Fibroblast of lung (primary cell): ENCODE measurements around the gene FOSL2. TPM values are rescaled to one million over a fixed set of nuclear protein-coding genes. Genes with fewer than 3 reads are reported as not detected.

Experiments
- DNase-seq, 2 donors: peaks; one replicate each; pipeline versions ENCODE4 v3.0.0 to v3.0.0-alpha.2; 2010; ENCODE audit warnings: low read depth in 2 of 2
- H2AFZ ChIP-seq: 2 replicates; pipeline ENCODE4 v1.5.1; 2012; ENCODE audit warnings: low read length, control low read depth, inconsistent platforms
- H3K27ac ChIP-seq: 2 replicates; pipeline ENCODE4 v1.5.1; 2011; ENCODE audit warnings: low read length, control low read depth; ENCODE audit not compliant: insufficient read depth
- H3K27me3 ChIP-seq: 2 replicates; pipeline ENCODE4 v1.5.1; 2011; ENCODE audit warnings: mild to moderate bottlenecking, low read length; ENCODE audit not compliant: control insufficient read depth, insufficient read depth
- H3K36me3 ChIP-seq: 2 replicates; pipeline ENCODE4 v1.5.1; 2011; ENCODE audit warnings: low read length; ENCODE audit not compliant: control insufficient read depth, insufficient read depth
- H3K4me1 ChIP-seq: 2 replicates; pipeline ENCODE4 v1.5.1; 2011; ENCODE audit warnings: low read length; ENCODE audit not compliant: control insufficient read depth, insufficient read depth; ENCODE audit errors: extremely low read depth
- H3K4me2 ChIP-seq: 2 replicates; pipeline ENCODE4 v1.5.1; 2011; ENCODE audit warnings: low read length, control low read depth; ENCODE audit not compliant: insufficient read depth; ENCODE audit errors: extremely low read depth
- H3K4me3 ChIP-seq, 4 experiments: fragments of 200-600 bp in 1 of 4; sonication (generic) in 1 of 4; replicated peaks in 1 of 4; 2 replicates each; pipeline ENCODE4 v1.5.1; 2011 to 2016; ENCODE audit warnings: low read length in 4 of 4, low read depth in 3 of 4, mild to moderate bottlenecking in 3 of 4, control low read depth in 2 of 4, inconsistent platforms in 1 of 4, mixed read lengths in 1 of 4; ENCODE audit not compliant: insufficient read depth in 1 of 4; ENCODE audit errors: control extremely low read depth in 1 of 4
- H3K79me2 ChIP-seq: 2 replicates; pipeline ENCODE4 v1.5.1; 2012; ENCODE audit warnings: mild to moderate bottlenecking, low read length, inconsistent platforms; ENCODE audit not compliant: control insufficient read depth, insufficient read depth
- H3K9ac ChIP-seq: 2 replicates; pipeline ENCODE4 v1.5.1; 2011; ENCODE audit warnings: mild to moderate bottlenecking, low read length, control low read depth; ENCODE audit not compliant: insufficient read depth
- H3K9me3 ChIP-seq: 2 replicates; pipeline ENCODE4 v1.5.1; 2012; ENCODE audit warnings: low read depth, low read length; ENCODE audit not compliant: control insufficient read depth, insufficient read depth
- H4K20me1 ChIP-seq: 2 replicates; pipeline ENCODE4 v1.5.1; 2011; ENCODE audit warnings: low read length; ENCODE audit not compliant: control insufficient read depth, insufficient read depth; ENCODE audit errors: extremely low read depth
- CTCF ChIP-seq, 2 donors: IDR thresholded peaks in 1 of 2; conservative IDR thresholded peaks in 1 of 2; 1 replicate in 1 of 2; 2 replicates in 1 of 2; pipeline ENCODE4 v1.5.1; 2011 to 2012; ENCODE audit warnings: low read length in 2 of 2, control low read depth in 1 of 2, inconsistent platforms in 1 of 2, low read depth in 1 of 2, mild to moderate bottlenecking in 1 of 2
- EZH2 ChIP-seq: IDR thresholded peaks from 2 replicates; pipeline ENCODE4 v1.5.1; 2012; ENCODE audit warnings: low read length, control low read depth, mild to moderate bottlenecking; ENCODE audit errors: missing control alignments
- polyA plus RNA-seq, 2 donors: library from polyadenylated mRNA; depleted of rRNA in 1 of 2; stranded (reverse) in 1 of 2; unstranded in 1 of 2; fragments of >200 nt; gene quantifications; 2 replicates each; pipeline ENCODE4 v1.2.1, GENCODE V29; 2011 to 2012; ENCODE audit warnings: missing spikeins in 1 of 2
- total RNA-seq: library from RNA; depleted of rRNA; stranded (reverse); fragments of >200 nt; gene quantifications from 2 replicates; pipeline ENCODE4 v1.2.1, GENCODE V29; 2014

FOSL2 gene
- total and polyA plus RNA-seq, 2 donors (not counting 1 experiment from before 2014, with no cell fraction given), result 58.9 to 83.6 TPM

- Histone ChIP-seq H4K20me1 (no peaks in the 10 kb centered on the region), H3K4me3 (no peak overlapping the region), H3K27ac (no peak overlapping the region), H3K36me3 (no peaks in the 10 kb centered on the region), H3K9me3 (no peaks in the 10 kb centered on the region), H2AFZ (no peak overlapping the region), H3K9ac (no peak overlapping the region), H3K79me2 (no peaks in the 10 kb centered on the region), H3K4me2 (no peak overlapping the region), H3K27me3 (no peaks in the 10 kb centered on the region), H3K4me1 (no peaks in the 10 kb centered on the region)
- DNase-seq, result no peak
- TF ChIP-seq EZH2, result no peak
- no peak for TF ChIP-seq CTCF (conservative IDR thresholded peaks at IDR 0.05 in 1 of 2, IDR thresholded peaks at IDR 0.05 in 1 of 2; ENCODE audit: low read depth in 1 of 2, low read length in 2 of 2)
These were observed 70.7 kb downstream of the FOSL2 start for GRCh38 chr2:28463211-28463816.

GRCh38 chr2:28463893-28464292 lies 71.2 kb downstream of the FOSL2 start:
- Histone ChIP-seq H3K4me2 (no peak overlapping the region), H3K4me3 (no peak overlapping the region), H3K9me3 (no peaks in the 10 kb centered on the region), H3K4me1 (no peaks in the 10 kb centered on the region), H3K36me3 (no peaks in the 10 kb centered on the region), H4K20me1 (no peaks in the 10 kb centered on the region), H3K79me2 (no peaks in the 10 kb centered on the region), H3K27ac (no peak overlapping the region), H3K27me3 (no peaks in the 10 kb centered on the region), H2AFZ (no peak overlapping the region), H3K9ac (no peak overlapping the region)
- peak in 1 of 2 donors; percentile 41 for DNase-seq
- TF ChIP-seq EZH2, result no peak
- TF ChIP-seq CTCF (conservative IDR thresholded peaks at IDR 0.05 in 1 of 2, IDR thresholded peaks at IDR 0.05 in 1 of 2; ENCODE audit: low read depth in 1 of 2, low read length in 2 of 2), result no peak

DNA sequence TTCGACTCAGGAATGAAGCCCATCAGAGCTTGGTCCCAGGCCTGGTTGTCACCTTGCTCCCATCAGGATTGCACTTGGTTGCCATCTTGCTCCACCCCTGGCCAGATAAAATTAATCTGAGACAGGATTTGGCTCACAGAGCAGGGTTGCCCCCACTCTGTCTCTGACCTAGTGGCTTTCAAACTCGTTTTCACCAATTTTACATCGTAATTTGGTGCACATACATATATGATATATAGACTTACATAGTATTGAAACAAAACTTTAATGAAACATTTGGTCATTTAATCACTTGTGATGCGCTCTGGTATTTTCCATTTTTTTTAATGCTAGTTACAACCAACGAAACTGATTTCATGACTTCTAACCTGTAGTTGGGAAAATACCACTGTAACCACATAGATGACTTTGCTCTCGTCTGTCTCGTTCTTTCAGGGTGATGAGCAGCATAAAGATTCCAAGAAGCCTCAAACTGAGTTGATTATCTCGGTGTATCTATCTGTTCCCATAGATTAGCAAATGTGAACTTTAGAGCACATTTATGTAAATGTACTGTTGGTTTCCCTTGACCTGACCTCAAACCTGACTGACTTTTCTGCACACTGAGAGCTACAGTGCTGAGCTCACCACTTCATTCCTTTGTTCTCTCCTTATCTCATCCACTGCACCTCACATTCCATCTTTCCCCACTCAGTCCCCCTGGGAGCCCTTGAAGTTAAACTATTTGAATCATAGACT lies 72.7 kb downstream of the FOSL2 start:
- no peak overlapping the region for H3K4me3 ChIP-seq
- H2AFZ ChIP-seq, result no peak overlapping the region
- H3K9me3 ChIP-seq, result no peaks in the 10 kb centered on the region
- no peaks in the 10 kb centered on the region for H3K4me1 ChIP-seq
- no peak for TF ChIP-seq EZH2
- no peak for TF ChIP-seq CTCF (conservative IDR thresholded peaks at IDR 0.05 in 1 of 2, IDR thresholded peaks at IDR 0.05 in 1 of 2; ENCODE audit: low read depth in 1 of 2, low read length in 2 of 2)
- H3K79me2 ChIP-seq, result no peaks in the 10 kb centered on the region
- no peak overlapping the region for H3K9ac ChIP-seq
- no peaks in the 10 kb centered on the region for H3K36me3 ChIP-seq
- no peaks in the 10 kb centered on the region for H3K27me3 ChIP-seq
- peak in 1 of 2 donors; percentile 35 for DNase-seq
- H4K20me1 ChIP-seq, result no peaks in the 10 kb centered on the region
- H3K27ac ChIP-seq, result no peak overlapping the region
- H3K4me2 ChIP-seq, result no peak overlapping the region

Other genes starting within 250 kb of the FOSL2 start
- 1.3 and 1.8 TPM in 2 replicates for gene PLB1, start 103.2 kb downstream of the FOSL2 start, total RNA-seq
- gene PLB1, start 103.2 kb downstream of the FOSL2 start, polyA plus RNA-seq, result 0.70 and 0.75 TPM in 2 replicates